GM18520 (cell line): Measurements from ENCODE around the gene ZNF695.
"Not testable (repeated sequence)": the region's sequence is repeated elsewhere in the genome, so short reads cannot be mapped to it uniquely, and the experiment has no call there.

Experiments used
- ATAC-seq: cut with Tn5 transposase; IDR thresholded peaks from one replicate; pipeline ENCODE4 v1.9.1; 2021; ENCODE audit not compliant: unreplicated experiment

ZNF695 gene

GRCh38 chr1:247007511-247008405 lies at the start of gene ZNF695:
ZNF695 (minus strand) TSS chr1:247008057; CDS start chr1:247007908, 149 bp downstream.
- ATAC-seq = no peak

DNA sequence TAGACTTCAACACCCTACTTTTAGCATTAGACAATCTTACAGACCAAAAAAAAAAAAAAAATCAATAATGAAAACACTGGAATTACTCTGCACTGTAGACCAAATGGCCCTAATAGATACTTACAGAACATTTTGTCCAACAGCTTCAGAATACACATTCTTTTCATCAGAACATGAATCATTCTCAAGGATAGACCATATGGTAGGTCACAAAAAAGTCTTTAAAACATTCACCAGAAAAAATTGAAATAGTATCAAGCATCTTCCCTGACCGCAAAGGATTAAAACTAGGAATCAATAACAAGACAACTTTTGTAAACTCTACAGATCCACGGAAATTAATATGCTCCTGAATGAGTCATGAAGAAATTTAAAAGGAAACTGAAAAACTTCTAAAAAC lies 48.2 kb upstream of the ZNF695 start:
- ATAC-seq = no peak

DNA sequence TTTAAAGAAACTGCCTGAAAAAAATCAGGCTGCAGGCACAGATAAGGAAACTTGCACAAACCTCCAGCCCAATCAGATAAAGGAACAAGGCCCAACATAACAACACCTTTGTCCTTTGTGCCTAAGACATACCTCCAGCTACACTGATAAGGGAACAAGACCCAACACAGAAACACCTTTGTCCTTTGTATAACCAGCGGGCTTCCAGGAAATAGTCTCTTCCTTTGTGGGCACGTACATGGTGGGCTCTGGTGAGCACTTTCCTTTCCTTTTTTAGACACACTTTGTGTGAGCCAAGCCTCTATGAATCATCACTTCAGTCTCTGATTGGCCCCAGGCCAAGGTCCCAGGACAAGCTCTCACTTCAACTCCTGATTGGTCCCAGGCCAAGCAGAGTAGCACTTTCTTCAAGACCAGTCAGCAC lies 47.1 kb upstream of the ZNF695 start:
- ATAC-seq = no peak

DNA sequence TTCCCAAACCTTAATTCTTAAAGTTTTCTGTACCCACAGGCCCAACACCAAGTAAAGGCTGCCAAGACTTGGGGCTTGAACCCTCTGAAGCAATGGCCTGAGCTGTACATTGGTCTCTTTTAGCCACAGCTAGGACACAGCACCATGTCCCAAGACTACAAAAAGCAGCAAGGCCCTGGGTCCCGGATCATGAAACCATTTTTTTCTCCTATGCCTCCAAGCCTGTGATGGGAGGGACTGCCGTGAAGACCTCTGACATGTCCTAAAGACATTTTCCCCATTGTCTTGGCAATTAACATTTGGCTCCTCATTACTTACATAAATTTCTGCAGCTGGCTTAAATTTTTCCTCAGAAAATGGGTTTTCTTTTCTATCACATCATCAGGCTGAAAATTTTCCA lies 39.8 kb upstream of the ZNF695 start:
- ATAC-seq = no peak

DNA sequence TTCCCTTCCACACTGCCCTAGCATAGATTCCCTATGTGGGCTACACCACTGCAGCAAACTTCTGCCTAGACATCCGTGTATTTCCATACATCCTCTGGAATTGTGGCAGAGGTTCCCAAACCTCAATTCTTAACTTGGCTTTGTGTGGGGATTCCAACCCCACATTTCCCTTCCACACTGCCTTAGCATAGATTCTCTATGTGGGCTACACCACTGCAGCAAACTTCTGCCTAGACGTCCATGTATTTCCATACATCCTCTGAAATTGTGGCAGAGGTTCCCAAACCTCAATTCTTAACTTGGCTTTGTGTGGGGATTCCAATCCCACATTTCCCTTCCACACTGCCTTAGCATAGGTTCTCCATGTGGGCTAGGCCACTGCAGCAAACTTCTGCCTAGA lies 39.4 kb upstream of the ZNF695 start:
- no peak for ATAC-seq

DNA sequence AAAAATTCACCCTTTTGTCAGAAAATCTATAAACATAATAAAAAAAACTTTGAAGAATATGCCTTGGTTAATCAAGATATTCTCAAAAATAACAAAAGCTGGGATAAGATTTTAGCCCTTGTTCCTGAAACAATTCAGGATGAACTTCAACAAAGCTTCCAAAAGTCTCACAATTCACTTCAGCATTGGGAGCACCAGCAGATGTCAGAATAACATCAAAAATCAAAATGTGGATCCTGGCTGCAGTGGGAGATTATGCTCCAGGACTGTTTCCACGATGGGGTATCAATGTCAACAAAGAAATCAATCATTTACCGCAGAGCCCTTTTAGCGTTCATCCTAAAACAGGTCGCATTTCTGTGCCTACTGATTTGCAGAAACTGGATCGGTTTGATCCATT lies 35.5 kb upstream of the ZNF695 start:
- no peak for ATAC-seq

GRCh38 chr1:247037511-247038320 lies 29.9 kb upstream of the ZNF695 start:
- no peak for ATAC-seq

- not testable (repeated sequence) for ATAC-seq
These were observed 24.4 kb upstream of the ZNF695 start for GRCh38 chr1:247032306-247032705.

DNA sequence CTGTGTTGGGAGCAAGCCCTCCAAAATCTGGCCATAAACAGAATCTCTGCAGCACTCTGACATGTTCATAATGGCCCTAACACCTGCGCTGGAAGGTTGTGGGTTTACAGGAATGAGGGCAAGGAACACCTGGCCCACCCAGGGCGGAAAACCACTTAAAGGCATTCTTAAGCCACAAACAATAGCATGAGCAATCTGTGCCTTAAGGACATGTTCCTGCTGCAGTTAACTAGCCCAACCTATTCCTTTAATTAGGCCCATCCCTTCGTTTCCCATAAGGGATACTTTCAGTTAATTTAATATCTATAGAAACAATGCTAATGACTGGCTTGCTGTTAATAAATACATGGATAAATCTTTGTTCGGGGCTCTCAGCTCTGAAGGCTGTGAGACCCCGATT lies 16.8 kb upstream of the ZNF695 start:
- not testable (repeated sequence) for ATAC-seq

DNA sequence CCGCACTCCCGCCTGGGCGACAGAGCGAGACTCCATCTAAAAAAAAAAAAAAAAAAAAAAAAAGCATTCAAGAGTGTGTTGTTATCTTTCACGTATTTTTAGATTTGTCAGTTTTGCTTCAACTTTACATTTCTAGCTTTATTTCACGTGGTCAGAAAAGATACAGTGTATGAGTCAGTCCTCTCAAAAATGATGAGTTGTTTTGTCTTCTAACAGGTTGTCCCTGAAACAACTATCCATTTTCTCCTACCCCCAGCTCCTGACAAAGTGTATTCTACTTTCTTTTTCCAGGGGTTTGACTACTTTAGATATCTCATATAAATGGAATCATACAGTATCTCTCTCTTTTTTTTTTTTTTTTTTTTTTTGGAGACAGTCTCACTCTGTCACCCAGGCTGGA lies 5.5 kb upstream of the ZNF695 start:
- no peak for ATAC-seq

- ATAC-seq = no peak
These were observed 546 bp upstream of the ZNF695 start for GRCh38 chr1:247008406-247008799.

- not testable (repeated sequence) for ATAC-seq
These were observed 3.8 kb downstream of the ZNF695 start for GRCh38 chr1:247004081-247004480.

DNA sequence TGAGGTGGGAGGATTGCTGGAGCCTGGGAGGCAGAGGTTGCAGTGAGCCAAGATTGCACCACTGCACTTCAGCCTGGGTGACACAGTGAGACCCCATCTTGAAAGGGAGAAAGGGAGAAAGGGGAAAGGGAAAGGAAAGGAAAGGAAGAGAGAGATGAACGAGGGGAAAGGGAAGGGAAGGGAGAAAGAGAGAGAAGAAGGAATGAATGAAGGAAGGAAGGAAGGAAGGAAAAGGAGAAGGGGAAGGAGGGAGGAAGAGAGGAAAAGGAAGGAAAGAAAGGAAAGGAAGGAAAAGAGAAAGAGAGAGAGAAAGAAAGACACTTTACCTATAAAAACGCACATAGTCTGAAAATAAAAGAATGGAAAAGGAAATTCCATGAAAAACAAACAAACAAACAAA lies 18.0 kb downstream of the ZNF695 start:
- no peak for ATAC-seq

DNA sequence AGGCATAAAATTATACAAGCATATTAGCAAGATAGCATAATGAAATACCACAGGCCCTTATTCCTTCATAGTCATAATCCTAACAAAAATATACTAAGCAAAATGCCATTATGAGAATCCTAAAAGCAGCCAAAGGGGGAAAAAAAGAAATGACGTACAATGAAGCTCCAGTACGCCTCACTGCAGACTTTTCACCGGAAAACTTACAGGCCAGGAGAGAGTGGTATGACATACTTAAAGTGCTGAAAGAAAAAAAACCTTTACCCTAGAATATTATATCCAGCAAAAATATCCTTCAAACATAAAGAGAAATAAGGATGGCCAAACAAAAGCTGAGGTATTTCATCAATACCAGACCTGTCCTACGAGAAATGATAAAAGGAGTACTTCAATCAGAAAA lies 19.5 kb downstream of the ZNF695 start:
- no peak for ATAC-seq

DNA sequence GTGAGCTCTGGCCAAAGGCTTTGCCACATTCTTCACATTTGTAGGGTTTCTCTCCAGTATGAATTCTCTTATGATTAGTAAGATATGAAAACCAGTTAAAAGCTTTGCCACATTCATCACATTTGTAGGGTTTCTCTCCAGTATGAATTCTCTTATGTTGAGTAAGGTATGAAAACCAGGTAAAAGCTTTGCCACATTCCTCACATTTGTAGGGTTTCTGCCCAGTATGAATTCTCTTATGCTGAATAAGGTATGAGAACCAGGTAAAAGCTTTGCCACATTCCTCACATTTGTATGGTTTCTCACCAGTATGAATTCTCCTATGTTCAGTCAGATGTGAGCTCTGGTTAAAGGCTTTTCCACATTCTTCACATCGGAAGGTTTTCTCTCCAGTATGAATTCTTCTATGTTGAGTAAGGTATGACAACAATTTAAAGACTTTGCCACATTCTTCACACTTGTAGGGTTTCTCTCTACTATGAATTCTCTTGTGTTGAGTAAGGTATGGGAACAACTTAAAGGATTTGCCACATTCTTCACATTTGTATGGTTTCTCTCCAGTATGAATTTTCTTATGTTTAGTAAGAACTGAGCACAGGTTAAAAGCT lies 20.7 kb downstream of the ZNF695 start:
- no peak for ATAC-seq

- ATAC-seq = no peak
These were observed 29.1 kb downstream of the ZNF695 start for GRCh38 chr1:246978785-246979184.

DNA sequence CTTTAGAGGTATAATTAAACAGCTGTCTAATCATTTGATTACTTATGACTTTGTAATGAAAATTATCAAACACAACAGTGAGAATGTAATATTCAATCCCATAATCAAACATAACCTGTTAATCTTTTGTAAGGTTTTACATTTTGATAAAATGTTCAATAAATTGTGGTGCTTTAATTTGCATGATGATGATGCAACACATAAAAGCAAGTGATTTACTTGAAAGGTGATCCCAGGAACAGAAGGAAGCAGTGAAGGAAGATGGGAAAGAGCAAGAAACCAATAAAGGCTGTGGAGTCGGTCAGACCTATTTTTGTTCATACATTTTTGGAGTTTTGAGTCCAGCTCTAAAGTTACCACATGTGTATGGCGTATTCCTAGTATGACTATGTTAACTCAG lies 29.6 kb downstream of the ZNF695 start:
- ATAC-seq = no peak

GRCh38 chr1:246971969-246972368 lies 35.9 kb downstream of the ZNF695 start:
- no peak for ATAC-seq

- ATAC-seq = no peak
These were observed 36.7 kb downstream of the ZNF695 start for GRCh38 chr1:246971090-246971721.

- ATAC-seq = no peak
These were observed 38.2 kb downstream of the ZNF695 start for GRCh38 chr1:246969621-246970020.

- no peak for ATAC-seq
These were observed 41.4 kb downstream of the ZNF695 start for GRCh38 chr1:246966502-246966901.
